ENCODE data around the gene RPGRIP1.
A peak's percentile ranks its signal among the peaks of the same experiment; 100 is the strongest.

The RPGRIP1 gene

DNA sequence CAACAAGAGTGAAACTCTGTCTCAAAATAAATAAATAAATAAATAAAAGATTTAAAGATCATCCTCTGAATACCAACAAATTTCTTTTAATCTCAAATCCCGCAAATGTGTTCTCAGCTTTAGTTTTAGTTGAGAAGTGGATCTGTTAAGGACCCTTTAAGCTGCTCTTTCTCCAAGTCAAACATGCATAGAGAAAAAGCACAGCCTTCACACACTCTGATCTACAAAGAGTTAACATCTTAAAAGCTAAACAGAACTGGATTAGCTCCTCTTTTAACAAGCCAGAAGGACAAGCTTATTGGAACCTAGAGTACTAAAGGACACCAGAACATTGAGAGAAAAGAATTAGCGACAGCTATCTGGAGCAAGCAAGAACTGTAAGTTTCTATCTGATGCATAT is at the start of gene RPGRIP1:
Gene RPGRIP1 (plus strand): TSS at position 301 of the 400 bp plus-strand sequence. CDS start 7,894 bp downstream, outside the sequence.
- H3K4me3 ChIP-seq (ENCODE audit: low read length), result no peak within 1 kb of the TSS
- no peak for DNase-seq (ENCODE audit: low read depth)
- no peak for TF ChIP-seq CTCF (conservative IDR thresholded peaks at IDR 0.05; ENCODE audit: low read depth, low read length)

GRCh38 chr14:21231020-21231652 is 48.7 kb upstream of the RPGRIP1 start:
- DNase-seq (ENCODE audit: low read depth), result no peak
- H3K4me3 ChIP-seq (ENCODE audit: low read length), result no peak overlapping the region
- TF ChIP-seq CTCF (conservative IDR thresholded peaks at IDR 0.05; ENCODE audit: low read depth, low read length), result no peak

GRCh38 chr14:21233457-21234076 is 46.3 kb upstream of the RPGRIP1 start:
- TF ChIP-seq CTCF (conservative IDR thresholded peaks at IDR 0.05; ENCODE audit: low read depth, low read length), result peak; percentile 35
- no peak for DNase-seq (ENCODE audit: low read depth)
- no peak overlapping the region for H3K4me3 ChIP-seq (ENCODE audit: low read length)

DNA sequence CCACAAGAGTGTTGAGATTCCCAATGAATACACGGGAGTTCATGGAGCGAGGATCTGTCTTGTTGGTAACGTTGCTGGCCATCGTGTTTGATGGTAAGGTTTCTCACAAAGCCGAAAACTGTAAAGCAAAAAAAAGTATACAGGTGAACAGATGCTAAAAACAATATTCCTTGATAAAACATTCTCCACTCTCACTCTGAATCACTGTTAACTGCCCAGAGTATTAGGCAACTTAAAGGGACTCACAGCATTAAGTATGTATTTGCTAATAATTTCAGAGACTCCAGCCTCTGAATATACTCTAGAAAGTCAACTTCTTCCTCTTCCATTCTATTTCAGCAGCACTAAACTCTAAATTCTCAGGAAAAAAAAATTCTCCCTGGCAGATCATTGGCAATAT is 45.8 kb upstream of the RPGRIP1 start:
- DNase-seq (ENCODE audit: low read depth), result no peak
- no peak overlapping the region for H3K4me3 ChIP-seq (ENCODE audit: low read length)
- no peak for TF ChIP-seq CTCF (conservative IDR thresholded peaks at IDR 0.05; ENCODE audit: low read depth, low read length)

DNA sequence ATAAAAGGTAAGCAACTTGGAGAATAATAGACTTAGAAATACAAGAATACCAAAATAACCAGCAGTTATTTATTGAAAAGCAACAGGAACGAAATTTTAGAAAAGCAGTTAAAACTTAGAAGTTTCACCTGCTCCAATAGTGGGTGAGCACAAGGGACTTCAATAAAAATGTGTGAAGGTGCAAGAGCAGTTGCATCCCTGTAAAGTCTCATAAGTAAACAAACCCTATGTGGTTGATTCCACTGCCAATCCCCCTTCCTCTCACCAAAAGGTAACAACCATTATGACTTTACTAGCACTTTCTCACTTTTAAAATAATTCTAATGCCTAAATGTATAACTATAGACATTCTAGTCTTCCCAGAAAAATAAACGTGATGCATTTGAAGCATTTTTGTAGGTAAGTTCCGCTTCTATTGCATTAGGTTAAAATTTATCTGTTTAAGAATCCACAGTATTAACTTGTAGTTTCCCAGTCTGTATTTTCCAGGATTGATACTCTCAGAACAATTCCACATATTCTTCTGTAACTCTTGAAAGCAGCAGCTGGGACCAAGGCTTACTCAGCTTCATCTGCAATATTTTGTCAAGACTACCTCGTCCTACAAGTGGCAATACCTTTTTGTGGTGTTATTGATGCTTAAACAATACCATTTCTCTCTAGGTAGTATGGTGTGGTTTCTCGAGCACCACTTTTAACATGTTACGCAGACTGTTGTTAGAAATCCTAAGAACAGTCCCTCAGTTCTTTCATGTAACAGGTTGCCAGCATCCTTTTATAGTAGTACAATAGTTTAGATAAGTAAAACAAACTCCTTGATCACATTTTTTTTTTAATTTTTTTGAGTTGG is 42.7 kb upstream of the RPGRIP1 start:
- TF ChIP-seq CTCF (conservative IDR thresholded peaks at IDR 0.05; ENCODE audit: low read depth, low read length), result no peak
- no peak for DNase-seq (ENCODE audit: low read depth)
- H3K4me3 ChIP-seq (ENCODE audit: low read length), result no peak overlapping the region

DNA sequence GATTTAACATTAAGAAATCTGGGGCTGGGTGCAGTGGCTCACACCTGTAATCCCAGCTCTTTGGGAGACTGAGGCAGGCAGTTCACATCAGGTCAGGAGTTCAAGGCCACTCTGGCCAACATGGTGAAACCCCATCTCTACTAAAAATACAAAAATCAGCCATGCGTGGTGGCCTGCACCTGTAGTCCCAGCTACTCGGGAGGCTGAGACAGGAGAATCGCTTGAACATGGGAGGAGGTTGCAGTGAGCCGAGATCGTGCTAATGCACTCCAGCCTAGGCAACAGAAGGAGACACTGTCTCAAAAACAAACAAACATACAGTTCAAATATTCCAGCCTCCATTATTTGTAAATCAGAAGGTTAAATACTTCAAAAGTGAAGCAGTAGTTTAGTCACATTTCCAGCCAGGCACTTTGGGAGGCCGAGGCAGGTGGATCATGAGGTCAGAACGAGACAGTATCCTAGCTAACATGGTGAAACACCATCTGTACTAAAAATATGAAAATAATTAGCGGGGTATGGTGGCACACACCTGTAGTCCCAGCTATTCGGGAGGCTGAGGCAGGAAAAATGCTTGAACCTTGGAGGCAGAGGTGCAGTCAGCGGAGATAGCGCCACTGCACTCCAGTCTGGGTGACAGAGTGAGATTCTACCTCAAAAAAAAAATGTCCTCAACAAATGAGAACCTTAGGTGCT is 40.9 kb upstream of the RPGRIP1 start:
- TF ChIP-seq CTCF (conservative IDR thresholded peaks at IDR 0.05; ENCODE audit: low read depth, low read length), result no peak
- DNase-seq (ENCODE audit: low read depth), result no peak
- no peak overlapping the region for H3K4me3 ChIP-seq (ENCODE audit: low read length)
